ENCODE data around the gene ST6GALNAC6.
A peak's percentile ranks its signal among the peaks of the same experiment; 100 is the strongest.

Gene ST6GALNAC6

GRCh38 chr9:127918183-127919107 lies 19.0 kb upstream of the ST6GALNAC6 start:
- DNase-seq: no peak

- no peak for DNase-seq
These were observed 18.2 kb upstream of the ST6GALNAC6 start for GRCh38 chr9:127917603-127918002.

GRCh38 chr9:127916720-127917581 lies 17.5 kb upstream of the ST6GALNAC6 start, which contains the start of gene ST6GALNAC4:
ST6GALNAC4 (minus strand) TSS chr9:127917041; CDS start chr9:127916419, 622 bp downstream.
- peak; percentile 83 for DNase-seq

- no peak for DNase-seq
These were observed 16.7 kb upstream of the ST6GALNAC6 start for GRCh38 chr9:127915801-127916719.

GRCh38 chr9:127915325-127915752 lies 15.9 kb upstream of the ST6GALNAC6 start:
- DNase-seq: no peak

GRCh38 chr9:127913682-127914081 lies 14.3 kb upstream of the ST6GALNAC6 start:
- no peak for DNase-seq

GRCh38 chr9:127912882-127913281 lies 13.5 kb upstream of the ST6GALNAC6 start:
- no peak for DNase-seq

- DNase-seq: no peak
These were observed 12.9 kb upstream of the ST6GALNAC6 start for GRCh38 chr9:127912296-127912695.

- DNase-seq: no peak
These were observed 11.3 kb upstream of the ST6GALNAC6 start for GRCh38 chr9:127910613-127911205.

GRCh38 chr9:127909839-127910273 lies 10.5 kb upstream of the ST6GALNAC6 start:
- no peak for DNase-seq

GRCh38 chr9:127908660-127908926 lies 9.2 kb upstream of the ST6GALNAC6 start:
- DNase-seq: no peak

GRCh38 chr9:127907867-127908659 lies 8.7 kb upstream of the ST6GALNAC6 start:
- no peak for DNase-seq

- DNase-seq: no peak
These were observed 6.4 kb upstream of the ST6GALNAC6 start for GRCh38 chr9:127905788-127906191.

GRCh38 chr9:127905004-127905728 lies 5.8 kb upstream of the ST6GALNAC6 start:
- DNase-seq: no peak

- peak; percentile 68 for DNase-seq
These were observed 5.2 kb upstream of the ST6GALNAC6 start for GRCh38 chr9:127904561-127905003.

GRCh38 chr9:127903557-127904475 lies 4.4 kb upstream of the ST6GALNAC6 start:
- peak; percentile 52 for DNase-seq

GRCh38 chr9:127898433-127899127 lies 823 bp downstream of the ST6GALNAC6 start:
- peak; percentile 84 for DNase-seq

GRCh38 chr9:127897193-127897692 lies 2.2 kb downstream of the ST6GALNAC6 start:
- peak; percentile 74 for DNase-seq
